ENCODE data around the gene CKS2.
"Not testable (repeated sequence)": the region's sequence is repeated elsewhere in the genome, so short reads cannot be mapped to it uniquely, and the experiment has no call there.

CKS2 gene

GRCh38 chr9:89310475-89311345, at the start of gene CKS2:
Gene CKS2, plus strand, starts transcription at chr9:89311195. Its CDS starts 98 bp downstream, at chr9:89311293.
- peak; percentile 19 for TF ChIP-seq CTCF (IDR thresholded peaks at IDR 0.05; ENCODE audit: extremely low read depth, insufficient read depth, missing control alignments)
- in situ Hi-C loops (cut with MboI; ENCODE audit: low pct_unique_long_range_greater_than_20kb, low sequenced_read_pairs, unreplicated experiment): no loop called here
- peak; percentile 99 for DNase-seq (ENCODE audit: low spot score)

- in situ Hi-C loops (cut with MboI; ENCODE audit: low pct_unique_long_range_greater_than_20kb, low sequenced_read_pairs, unreplicated experiment): no loop called here
- no peak for DNase-seq (ENCODE audit: low spot score)
- TF ChIP-seq CTCF (IDR thresholded peaks at IDR 0.05; ENCODE audit: extremely low read depth, insufficient read depth, missing control alignments): no peak
These were observed 37.3 kb upstream of the CKS2 start for GRCh38 chr9:89273528-89274279.

GRCh38 chr9:89274838-89275237, 36.2 kb upstream of the CKS2 start:
- TF ChIP-seq CTCF (IDR thresholded peaks at IDR 0.05; ENCODE audit: extremely low read depth, insufficient read depth, missing control alignments): no peak
- in situ Hi-C loops (cut with MboI; ENCODE audit: low pct_unique_long_range_greater_than_20kb, low sequenced_read_pairs, unreplicated experiment): no loop called here
- DNase-seq (ENCODE audit: low spot score): no peak

- in situ Hi-C loops (cut with MboI; ENCODE audit: low pct_unique_long_range_greater_than_20kb, low sequenced_read_pairs, unreplicated experiment): not testable (repeated sequence)
These were observed 35.0 kb upstream of the CKS2 start for GRCh38 chr9:89276040-89276439.

GRCh38 chr9:89277043-89277442, 34.0 kb upstream of the CKS2 start:
- TF ChIP-seq CTCF (IDR thresholded peaks at IDR 0.05; ENCODE audit: extremely low read depth, insufficient read depth, missing control alignments): no peak
- in situ Hi-C loops (cut with MboI; ENCODE audit: low pct_unique_long_range_greater_than_20kb, low sequenced_read_pairs, unreplicated experiment): no loop called here
- DNase-seq (ENCODE audit: low spot score): no peak

More at GRCh38 chr9:89276040-89276439, 35.0 kb upstream of the CKS2 start:
- DNase-seq (ENCODE audit: low spot score): not testable (repeated sequence)

- no peak for TF ChIP-seq CTCF (IDR thresholded peaks at IDR 0.05; ENCODE audit: extremely low read depth, insufficient read depth, missing control alignments)
- no peak for DNase-seq (ENCODE audit: low spot score)
- in situ Hi-C loops (cut with MboI; ENCODE audit: low pct_unique_long_range_greater_than_20kb, low sequenced_read_pairs, unreplicated experiment): no loop called here
These were observed 33.5 kb upstream of the CKS2 start for GRCh38 chr9:89277454-89277853.

- in situ Hi-C loops (cut with MboI; ENCODE audit: low pct_unique_long_range_greater_than_20kb, low sequenced_read_pairs, unreplicated experiment): no loop called here
- DNase-seq (ENCODE audit: low spot score): no peak
- no peak for TF ChIP-seq CTCF (IDR thresholded peaks at IDR 0.05; ENCODE audit: extremely low read depth, insufficient read depth, missing control alignments)
These were observed 32.4 kb upstream of the CKS2 start for GRCh38 chr9:89278551-89278950.

Measured in GM13977 (cell line).